Measurements from ENCODE around the gene ATN1.

Gene ATN1

DNA sequence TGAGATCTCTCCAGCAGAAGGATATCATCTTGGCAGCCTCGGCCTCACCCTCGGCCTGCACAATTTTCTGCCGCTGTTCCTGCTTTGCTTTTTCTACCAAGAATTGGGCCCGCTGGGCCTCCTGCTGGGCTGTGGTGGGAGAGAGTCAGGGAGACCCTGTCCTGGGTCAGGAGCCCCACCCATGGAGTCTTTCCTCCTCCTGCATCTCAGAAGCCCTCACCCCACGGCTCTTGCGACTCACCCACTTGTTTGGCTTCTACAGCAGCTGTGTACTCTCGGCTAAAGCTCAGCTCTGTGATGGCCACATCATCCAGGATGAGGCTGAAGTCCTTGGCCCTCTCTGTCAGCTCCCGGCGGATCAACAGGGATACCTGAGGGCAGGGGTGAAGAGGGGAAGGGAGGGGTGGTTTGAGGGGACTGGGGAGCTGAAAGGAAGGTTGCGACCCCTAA is 39.9 kb downstream of the ATN1 start:
- Histone ChIP-seq H3K27ac (no peak overlapping the region), H3K4me3 (no peak overlapping the region)
- TF ChIP-seq CTCF (IDR thresholded peaks at IDR 0.05), result no peak
- no peak for DNase-seq (ENCODE audit: low spot score)

GRCh38 chr12:6968426-6968825 is 40.7 kb downstream of the ATN1 start:
- Histone ChIP-seq H3K4me3 (peak overlapping the region; percentile 85), H3K27ac (no peak overlapping the region)
- DNase-seq (ENCODE audit: low spot score), result no peak
- no peak for TF ChIP-seq CTCF (IDR thresholded peaks at IDR 0.05)

DNA sequence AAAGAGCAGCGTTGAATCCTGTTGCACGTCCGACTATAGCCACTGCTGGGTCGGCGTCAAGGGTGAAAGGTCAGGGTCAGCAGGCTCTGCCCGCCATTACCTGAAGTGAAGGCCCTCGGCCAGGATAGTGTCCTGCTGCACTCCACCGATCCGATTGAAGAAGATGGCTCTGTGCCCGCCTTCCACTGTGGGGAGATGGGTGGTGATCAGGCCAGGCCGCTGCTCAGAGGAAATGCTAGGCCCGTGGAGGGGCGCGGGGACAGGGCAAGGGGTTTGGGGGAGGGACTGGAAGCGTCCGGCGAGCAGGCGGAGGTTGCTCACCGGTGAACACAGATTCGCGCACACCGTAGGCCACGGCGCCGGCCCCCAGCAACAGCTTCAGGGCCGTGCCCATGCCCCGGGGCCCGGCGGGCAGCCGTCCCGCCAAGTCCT is 42.4 kb downstream of the ATN1 start:
- no peak for TF ChIP-seq CTCF (IDR thresholded peaks at IDR 0.05)
- Histone ChIP-seq H3K4me3 (peak overlapping the region; percentile 85), H3K27ac (peak overlapping the region; percentile 89 to 93)
- no peak for DNase-seq (ENCODE audit: low spot score)

DNA sequence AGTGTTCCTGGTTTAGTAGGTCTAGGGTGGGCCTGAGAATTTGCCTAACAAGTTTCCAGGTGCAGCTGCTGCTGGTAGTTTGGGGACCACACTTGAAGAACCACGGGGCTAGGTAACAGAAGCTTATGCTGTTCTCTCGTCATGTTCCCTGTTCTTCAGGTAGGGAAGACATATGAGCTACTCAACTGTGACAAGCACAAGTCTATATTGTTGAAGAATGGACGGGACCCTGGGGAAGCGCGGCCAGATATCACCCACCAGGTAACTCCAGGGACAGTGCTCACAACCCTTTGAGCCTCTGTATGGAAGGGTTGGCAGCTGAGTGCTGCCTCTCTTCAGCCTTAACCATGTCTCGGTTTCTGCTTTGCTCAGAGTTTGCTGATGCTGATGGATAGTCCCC is 46.4 kb downstream of the ATN1 start:
- TF ChIP-seq CTCF (IDR thresholded peaks at IDR 0.05), result no peak

GRCh38 chr12:6975297-6976032 is 47.7 kb downstream of the ATN1 start:
- DNase-seq (ENCODE audit: low spot score), result no peak
- Histone ChIP-seq H3K27ac (no peak overlapping the region), H3K4me3 (no peak overlapping the region)
- no peak for TF ChIP-seq CTCF (IDR thresholded peaks at IDR 0.05)

More for the DNA sequence above, 46.4 kb downstream of the ATN1 start:
- no peak for DNase-seq (ENCODE audit: low spot score)
- Histone ChIP-seq H3K27ac (no peak overlapping the region), H3K4me3 (no peak overlapping the region)

- DNase-seq (ENCODE audit: low spot score), result no peak
- no peak for TF ChIP-seq CTCF (IDR thresholded peaks at IDR 0.05)
- no peak overlapping the region for H3K27ac ChIP-seq
- no peak overlapping the region for H3K4me3 ChIP-seq
These were observed 49.9 kb downstream of the ATN1 start for GRCh38 chr12:6977653-6978052.

DNA sequence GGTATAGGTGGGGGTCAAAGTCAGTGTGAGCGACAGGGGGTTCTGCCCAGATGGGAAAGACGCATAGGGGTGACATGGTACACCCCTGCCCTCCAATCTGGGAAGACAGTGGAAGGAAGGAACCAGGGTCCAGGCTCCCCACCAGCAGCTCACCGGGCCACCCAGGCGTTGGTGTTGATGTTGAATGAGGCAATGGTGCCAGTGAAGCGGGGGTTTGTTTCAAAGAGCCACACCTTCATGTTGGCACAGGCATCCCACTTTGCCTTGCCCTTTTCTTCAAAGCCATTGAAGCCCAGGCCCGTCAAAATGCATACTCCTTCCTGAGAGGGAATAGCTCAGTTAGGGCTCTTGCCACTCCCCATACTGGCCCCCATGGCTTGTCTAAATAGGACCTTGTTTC is 50.4 kb downstream of the ATN1 start:
- H3K27ac ChIP-seq, result no peak overlapping the region
- no peak for DNase-seq (ENCODE audit: low spot score)

More for the DNA sequence above, 50.4 kb downstream of the ATN1 start:
- no peak for TF ChIP-seq CTCF (IDR thresholded peaks at IDR 0.05)
- no peak overlapping the region for H3K4me3 ChIP-seq

Measured in coronary artery (tissue), 2 donors.